GM10266 (cell line): ENCODE measurements around the gene MAML2.

Experiments used
- DNase-seq: peaks from one replicate; pipeline ENCODE4 v3.0.0; 2012; ENCODE audit errors: extremely low spot score
- CTCF ChIP-seq: IDR thresholded peaks from 2 replicates; pipeline ENCODE4 v1.5.1; 2012; ENCODE audit warnings: mild to moderate bottlenecking, low read depth; ENCODE audit not compliant: control insufficient read depth, insufficient read depth; ENCODE audit errors: missing control alignments

The MAML2 gene

GRCh38 chr11:96124155-96124554, 218.8 kb downstream of the MAML2 start:
- DNase-seq = no peak
- TF ChIP-seq CTCF = no peak

GRCh38 chr11:96123301-96123700, 219.7 kb downstream of the MAML2 start:
- no peak for TF ChIP-seq CTCF
- no peak for DNase-seq

GRCh38 chr11:96122601-96123074, 220.4 kb downstream of the MAML2 start:
- no peak for TF ChIP-seq CTCF
- no peak for DNase-seq

- no peak for TF ChIP-seq CTCF
- DNase-seq = no peak
Observed at GRCh38 chr11:96119211-96119610, 223.8 kb downstream of the MAML2 start.

- no peak for TF ChIP-seq CTCF
- DNase-seq = no peak
Observed at GRCh38 chr11:96116376-96116775, 226.6 kb downstream of the MAML2 start.

- TF ChIP-seq CTCF = no peak
- DNase-seq = peak; percentile 16
Observed at GRCh38 chr11:96114178-96115064, 228.6 kb downstream of the MAML2 start.

GRCh38 chr11:96113193-96113681, 229.8 kb downstream of the MAML2 start:
- no peak for TF ChIP-seq CTCF
- DNase-seq = no peak
